Measurements from ENCODE around the gene GJA5. TPM values are rescaled to one million over a fixed set of nuclear protein-coding genes. Genes with fewer than 3 reads are reported as not detected.
A peak's percentile ranks its signal among the peaks of the same experiment; 100 is the strongest.
"Not testable (repeated sequence)": the region's sequence is repeated elsewhere in the genome, so short reads cannot be mapped to it uniquely, and the experiment has no call there.

The GJA5 gene
- total and polyA plus RNA-seq, 8 donors: 67.6 to 109 (median 83.2) TPM

DNA sequence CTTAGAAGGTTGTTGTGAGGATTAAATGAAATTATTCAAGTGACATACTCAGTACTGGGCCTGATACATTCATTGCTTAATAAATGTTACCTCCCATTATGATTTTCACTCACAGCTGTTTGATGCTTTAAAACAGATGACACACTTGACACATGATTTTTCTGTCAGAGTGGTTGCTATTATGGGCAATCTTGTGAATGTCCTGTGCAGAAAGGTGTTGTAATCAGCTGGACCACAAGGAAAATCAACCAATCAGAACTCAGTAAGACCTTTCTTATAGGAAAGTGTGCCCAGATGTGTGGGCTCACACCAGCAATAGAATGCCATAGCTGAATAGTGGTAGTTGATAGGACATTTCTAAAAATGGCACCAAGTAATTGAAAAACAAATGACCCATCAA is 23.5 kb downstream of the GJA5 start:
- intact Hi-C loops (cut with DNase I): no loop called here
- H3K27me3 ChIP-seq: peaks cover 0 to 6% of the 10 kb centered on the region in 2 donors
- no peaks in the 10 kb centered on the region for H3K9me3 ChIP-seq
- DNase-seq: no peak
- ATAC-seq: no peak
- no peaks in the 10 kb centered on the region for H3K36me3 ChIP-seq
- H3K4me1 ChIP-seq: no peaks in the 10 kb centered on the region
- TF ChIP-seq CTCF (IDR thresholded peaks at IDR 0.05): no peak
- no peak overlapping the region for H3K4me3 ChIP-seq
- H3K27ac ChIP-seq: no peak overlapping the region

GRCh38 chr1:147735423-147735822 is 25.0 kb downstream of the GJA5 start:
- no peak for TF ChIP-seq CTCF (IDR thresholded peaks at IDR 0.05)
- no peak for DNase-seq

DNA sequence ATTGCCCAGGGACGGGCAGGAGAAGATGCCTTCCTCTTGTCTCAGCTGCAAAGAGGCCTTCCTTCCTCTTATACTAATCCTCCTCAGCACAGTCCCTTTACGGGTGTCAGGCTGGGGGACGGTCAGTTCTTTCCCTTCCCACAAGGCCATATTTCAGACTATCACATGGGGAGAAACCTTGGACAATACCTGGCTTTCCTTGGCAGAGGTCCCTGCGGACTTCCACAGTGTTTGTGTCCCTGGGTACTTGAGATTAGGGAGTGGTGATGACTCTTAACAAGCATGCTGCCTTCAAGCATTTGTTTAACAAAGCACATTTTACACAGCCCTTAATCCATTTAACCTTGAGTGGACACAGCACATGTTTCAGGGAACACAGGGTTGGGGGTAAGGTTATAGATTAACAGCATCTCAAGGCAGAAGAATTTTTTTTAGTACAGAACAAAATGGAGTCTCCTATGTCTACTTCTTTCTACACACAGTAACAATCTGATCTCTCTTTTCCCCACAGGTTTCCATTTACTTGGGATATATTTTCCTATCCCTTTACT is 26.0 kb downstream of the GJA5 start:
- H3K36me3 ChIP-seq; H3K4me1 ChIP-seq; H3K27ac ChIP-seq; ATAC-seq; H3K9me3 ChIP-seq; H3K27me3 ChIP-seq; H3K4me3 ChIP-seq; intact Hi-C loops (cut with DNase I): not testable (repeated sequence)
- DNase-seq: peak in 1 of 4 donors; percentile 55

More at GRCh38 chr1:147735423-147735822, 25.0 kb downstream of the GJA5 start:
- H3K36me3 ChIP-seq: no peaks in the 10 kb centered on the region
- peaks cover 0 to 6% of the 10 kb centered on the region in 2 donors for H3K27me3 ChIP-seq
- intact Hi-C loops (cut with DNase I): no loop called here
- no peaks in the 10 kb centered on the region for H3K9me3 ChIP-seq
- no peak overlapping the region for H3K27ac ChIP-seq
- H3K4me1 ChIP-seq: no peaks in the 10 kb centered on the region
- ATAC-seq: no peak
- no peak overlapping the region for H3K4me3 ChIP-seq

DNA sequence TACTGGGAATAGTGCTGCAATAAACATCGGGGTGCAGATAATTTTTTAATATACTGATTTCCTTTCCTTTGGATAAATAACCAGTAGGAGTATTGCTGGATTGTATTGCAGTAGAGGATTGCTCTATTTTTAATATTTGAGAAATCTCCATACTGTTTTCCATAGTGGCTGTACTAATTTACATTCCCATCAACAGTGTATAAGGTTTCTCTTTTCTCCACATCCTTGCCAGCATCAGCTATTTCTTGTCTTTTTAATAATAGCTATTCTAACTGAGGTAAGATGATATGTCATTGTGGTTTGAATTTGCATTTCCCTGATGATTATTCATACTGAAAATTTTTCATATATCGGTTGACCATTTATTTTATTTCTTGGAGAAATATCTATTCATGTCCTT is 31.1 kb downstream of the GJA5 start:
- DNase-seq (no peak), ATAC-seq (no peak)
- TF ChIP-seq CTCF (IDR thresholded peaks at IDR 0.05): no peak
- Histone ChIP-seq H3K4me1 (no peaks in the 10 kb centered on the region), H3K9me3 (no peaks in the 10 kb centered on the region), H3K27me3 (no peaks in the 10 kb centered on the region), H3K27ac (no peak overlapping the region), H3K4me3 (no peak overlapping the region), H3K36me3 (no peaks in the 10 kb centered on the region)
- intact Hi-C loops (cut with DNase I): loop anchor here in 1 of 2 donors (10.0 kb wide), 1 partner anchor 165 kb away; no protein-coding TSS in a partner anchor

- H3K36me3 ChIP-seq: no peaks in the 10 kb centered on the region
- H3K4me3 ChIP-seq: no peak overlapping the region
- H3K27ac ChIP-seq: no peak overlapping the region
- no peaks in the 10 kb centered on the region for H3K27me3 ChIP-seq
- intact Hi-C loops (cut with DNase I): loop anchor here in 1 of 2 donors (10.0 kb wide), 1 partner anchor 169 kb away; no protein-coding TSS in a partner anchor
- ATAC-seq (no peak), DNase-seq (no peak)
- no peaks in the 10 kb centered on the region for H3K4me1 ChIP-seq
- no peaks in the 10 kb centered on the region for H3K9me3 ChIP-seq
- TF ChIP-seq CTCF (IDR thresholded peaks at IDR 0.05): no peak
Measured at GRCh38 chr1:147726168-147726567, 34.2 kb downstream of the GJA5 start.

DNA sequence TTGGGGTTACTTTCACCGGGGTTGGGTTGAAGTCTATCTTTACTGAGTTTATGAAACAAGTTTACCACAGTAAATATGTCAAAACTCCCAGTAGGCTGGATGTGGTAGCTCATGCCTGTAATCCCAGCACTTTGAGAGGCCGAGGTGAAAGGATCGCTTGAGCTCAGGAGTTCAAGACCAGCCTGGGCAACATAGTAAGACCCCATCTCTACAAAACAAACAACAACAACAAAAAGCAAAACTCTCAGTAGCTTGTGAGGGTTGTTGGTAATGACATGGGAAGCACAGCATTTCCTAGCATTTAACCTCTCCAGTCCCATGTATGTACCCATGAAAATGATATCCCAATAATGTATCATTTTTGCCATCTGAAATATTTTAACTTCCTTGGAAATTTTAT is 34.7 kb downstream of the GJA5 start:
- no peak for ATAC-seq
- intact Hi-C loops (cut with DNase I): loop anchor here in 1 of 2 donors (10.0 kb wide), 1 partner anchor 169 kb away; no protein-coding TSS in a partner anchor
- no peak for TF ChIP-seq CTCF (IDR thresholded peaks at IDR 0.05)

More for the DNA sequence above, 34.7 kb downstream of the GJA5 start:
- H3K9me3 ChIP-seq: no peaks in the 10 kb centered on the region
- H3K27ac ChIP-seq: no peak overlapping the region
- no peaks in the 10 kb centered on the region for H3K4me1 ChIP-seq
- no peaks in the 10 kb centered on the region for H3K36me3 ChIP-seq
- H3K4me3 ChIP-seq: no peak overlapping the region
- DNase-seq: no peak
- no peaks in the 10 kb centered on the region for H3K27me3 ChIP-seq

All from left lung (tissue), 10 donors.